Hepatocyte (in vitro differentiated cells): ENCODE results near the gene GORASP2. TPM values are rescaled to one million over a fixed set of nuclear protein-coding genes. Genes with fewer than 3 reads are reported as not detected.
A peak's percentile ranks its signal among the peaks of the same experiment; 100 is the strongest.

Experiments used
- DNase-seq: peaks from one replicate; pipeline ENCODE4 v3.0.0-alpha.2; 2016; ENCODE audit warnings: low spot score
- H2AFZ ChIP-seq: fragments of 200-600 bp; sonication (generic); 2 replicates; pipeline ENCODE4 v1.6.0; 2016; ENCODE audit warnings: antibody characterized with exemption, mild to moderate bottlenecking
- H3K27ac ChIP-seq: fragments of 200-600 bp; sonication (generic); 2 replicates; pipeline ENCODE4 v1.5.1; 2016; ENCODE audit warnings: mild to moderate bottlenecking
- H3K27me3 ChIP-seq: fragments of 200-600 bp; sonication (generic); 2 replicates; pipeline ENCODE4 v1.6.1; 2016
- H3K36me3 ChIP-seq: fragments of 200-600 bp; sonication (generic); replicated peaks from 2 replicates; pipeline ENCODE4 v1.5.1; 2016; ENCODE audit warnings: low read depth; ENCODE audit not compliant: insufficient read depth
- H3K4me1 ChIP-seq: fragments of 200-600 bp; sonication (generic); 2 replicates; pipeline ENCODE4 v1.5.1; 2016; ENCODE audit warnings: mild to moderate bottlenecking, moderate library complexity; ENCODE audit not compliant: insufficient read depth
- H3K4me2 ChIP-seq: fragments of 200-600 bp; sonication (generic); 2 replicates; pipeline ENCODE4 v1.6.0; 2016
- H3K4me3 ChIP-seq: fragments of 200-600 bp; sonication (generic); 2 replicates; pipeline ENCODE4 v1.5.1; 2016; ENCODE audit warnings: mild to moderate bottlenecking
- H3K79me2 ChIP-seq: fragments of 200-600 bp; sonication (generic); 2 replicates; pipeline ENCODE4 v1.6.0; 2017; ENCODE audit warnings: mild to moderate bottlenecking
- H3K9me2 ChIP-seq: fragments of 200-600 bp; sonication (generic); replicated peaks from 2 replicates; pipeline ENCODE4 v1.6.0; 2017; ENCODE audit warnings: mild to moderate bottlenecking; ENCODE audit not compliant: insufficient read depth
- H3K9me3 ChIP-seq: fragments of 200-600 bp; sonication (generic); 2 replicates; pipeline ENCODE4 v1.5.1; 2016; ENCODE audit warnings: low read depth, mild to moderate bottlenecking
- H4K20me1 ChIP-seq: fragments of 200-600 bp; sonication (generic); 2 replicates; pipeline ENCODE4 v1.6.0; 2016; ENCODE audit warnings: mild to moderate bottlenecking; ENCODE audit not compliant: insufficient read depth, poor library complexity, severe bottlenecking
- EZH2 ChIP-seq: fragments of 200-600 bp; sonication (generic); IDR thresholded peaks from 2 replicates; pipeline ENCODE4 v1.6.1; 2016; ENCODE audit warnings: antibody characterized with exemption, mild to moderate bottlenecking, borderline replicate concordance
- EZH2phosphoT487 ChIP-seq: fragments of 200-600 bp; sonication (generic); IDR thresholded peaks from one replicate; pipeline ENCODE4 v1.6.1; 2018; ENCODE audit warnings: antibody characterized with exemption, mild to moderate bottlenecking, low read depth, moderate library complexity; ENCODE audit not compliant: unreplicated experiment, severe bottlenecking
- WGBS: methylation state at CpG from one replicate; pipeline ENCODE4 v1.1.6; 2016; ENCODE audit warnings: low lambda C conversion rate; ENCODE audit errors: missing lambda C conversion rate; 5-methylcytosine and 5-hydroxymethylcytosine counted together
- polyA plus RNA-seq: library from polyadenylated mRNA; unstranded; fragments of >200 nt; fragmentation: Nextera tagmentation; extraction: Ambion mirVana; gene quantifications from 2 replicates; pipeline ENCODE4 v1.2.1, GENCODE V29; 2016
- total RNA-seq: library from RNA; depleted of rRNA; stranded (reverse); fragments of >200 nt; gene quantifications from 2 replicates; pipeline ENCODE4 v1.2.3, GENCODE V29; 2014
- TF ChIP-seq, protein P1 (sequence below): fragments of 200-600 bp; sonication (generic); IDR thresholded peaks from 2 replicates; pipeline ENCODE4 v1.5.1; 2016; ENCODE audit warnings: antibody characterized with exemption, mild to moderate bottlenecking; ENCODE audit not compliant: poor library complexity

GORASP2 gene
- total and polyA plus RNA-seq, 2 experiments from 2014 or later, result 50.1 to 126 TPM

DNA sequence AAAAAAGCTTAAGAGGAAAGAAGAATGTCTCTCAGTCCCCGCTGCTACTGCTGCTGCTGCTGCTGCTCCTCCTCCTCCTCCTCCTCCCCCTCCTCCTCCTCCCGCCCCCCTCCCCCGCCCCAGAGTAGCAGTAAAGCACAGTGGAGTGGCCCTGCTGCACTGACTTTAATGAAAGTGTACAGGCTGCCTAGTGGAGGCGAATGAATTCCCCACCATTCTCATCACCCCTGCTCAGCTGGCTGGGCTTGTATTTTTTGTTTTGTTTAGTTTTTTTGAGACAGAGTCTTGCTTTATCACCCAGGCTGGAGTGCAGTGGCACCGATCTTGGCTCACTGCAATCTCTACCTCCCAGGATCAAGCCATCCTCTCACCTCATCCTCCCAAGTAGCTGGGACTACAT, 34.3 kb downstream of the GORASP2 start:
- peaks cover 10% of the 10 kb centered on the region for H3K36me3 ChIP-seq
- no peak overlapping the region for H2AFZ ChIP-seq
- no peaks in the 10 kb centered on the region for H3K79me2 ChIP-seq
- no peaks in the 10 kb centered on the region for H3K27me3 ChIP-seq
- H3K4me3 ChIP-seq, result no peak overlapping the region
- DNase-seq, result no peak
- no peaks in the 10 kb centered on the region for H4K20me1 ChIP-seq
- H3K9me3 ChIP-seq, result no peaks in the 10 kb centered on the region
- no peak for TF ChIP-seq EZH2
- TF ChIP-seq, protein P1, sequence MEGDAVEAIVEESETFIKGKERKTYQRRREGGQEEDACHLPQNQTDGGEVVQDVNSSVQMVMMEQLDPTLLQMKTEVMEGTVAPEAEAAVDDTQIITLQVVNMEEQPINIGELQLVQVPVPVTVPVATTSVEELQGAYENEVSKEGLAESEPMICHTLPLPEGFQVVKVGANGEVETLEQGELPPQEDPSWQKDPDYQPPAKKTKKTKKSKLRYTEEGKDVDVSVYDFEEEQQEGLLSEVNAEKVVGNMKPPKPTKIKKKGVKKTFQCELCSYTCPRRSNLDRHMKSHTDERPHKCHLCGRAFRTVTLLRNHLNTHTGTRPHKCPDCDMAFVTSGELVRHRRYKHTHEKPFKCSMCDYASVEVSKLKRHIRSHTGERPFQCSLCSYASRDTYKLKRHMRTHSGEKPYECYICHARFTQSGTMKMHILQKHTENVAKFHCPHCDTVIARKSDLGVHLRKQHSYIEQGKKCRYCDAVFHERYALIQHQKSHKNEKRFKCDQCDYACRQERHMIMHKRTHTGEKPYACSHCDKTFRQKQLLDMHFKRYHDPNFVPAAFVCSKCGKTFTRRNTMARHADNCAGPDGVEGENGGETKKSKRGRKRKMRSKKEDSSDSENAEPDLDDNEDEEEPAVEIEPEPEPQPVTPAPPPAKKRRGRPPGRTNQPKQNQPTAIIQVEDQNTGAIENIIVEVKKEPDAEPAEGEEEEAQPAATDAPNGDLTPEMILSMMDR, result no peak
- no peak for TF ChIP-seq EZH2phosphoT487
- H3K4me1 ChIP-seq, result no peaks in the 10 kb centered on the region
- no peak overlapping the region for H3K27ac ChIP-seq
- H3K9me2 ChIP-seq, result no peaks in the 10 kb centered on the region
- 100% methylated on average over 2 of the region's 5 CpGs for WGBS
- no peak overlapping the region for H3K4me2 ChIP-seq

DNA sequence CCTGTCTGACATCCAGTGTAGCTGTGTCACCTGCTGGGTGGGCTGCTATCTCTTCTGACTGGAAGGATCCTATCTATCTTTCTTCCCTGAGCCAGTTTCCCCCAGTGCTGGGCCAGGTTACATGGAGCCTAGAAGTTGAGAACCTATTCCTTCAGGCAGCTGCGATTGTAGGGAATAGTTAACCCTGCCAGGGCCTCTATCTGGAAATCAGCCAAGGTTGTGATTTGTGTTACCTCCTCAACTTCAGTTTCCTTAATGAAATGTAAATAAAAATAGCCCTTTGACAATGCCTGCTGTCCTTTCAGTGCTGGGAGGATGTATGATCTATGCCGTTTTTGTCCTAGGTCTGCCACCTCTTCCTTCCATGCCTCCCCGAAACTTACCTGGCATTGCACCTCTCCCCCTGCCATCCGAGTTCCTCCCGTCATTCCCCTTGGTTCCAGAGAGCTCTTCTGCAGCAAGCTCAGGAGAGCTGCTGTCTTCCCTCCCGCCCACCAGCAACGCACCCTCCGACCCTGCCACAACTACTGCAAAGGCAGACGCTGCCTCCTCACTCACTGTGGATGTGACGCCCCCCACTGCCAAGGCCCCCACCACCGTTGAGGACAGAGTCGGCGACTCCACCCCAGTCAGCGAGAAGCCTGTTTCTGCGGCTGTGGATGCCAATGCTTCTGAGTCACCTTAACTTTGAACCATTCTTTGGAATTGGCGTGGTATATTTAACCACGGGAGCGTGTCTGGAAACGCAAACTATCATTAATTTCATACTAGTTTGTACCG, 36.6 kb downstream of the GORASP2 start:
- H3K4me2 ChIP-seq, result no peak overlapping the region
- H4K20me1 ChIP-seq, result no peaks in the 10 kb centered on the region
- H3K9me3 ChIP-seq, result no peaks in the 10 kb centered on the region
- 90% methylated on average over 19 of the region's 20 CpGs for WGBS
- H3K4me1 ChIP-seq, result no peaks in the 10 kb centered on the region
- no peak overlapping the region for H2AFZ ChIP-seq
- no peaks in the 10 kb centered on the region for H3K9me2 ChIP-seq
- H3K36me3 ChIP-seq, result peaks cover 5% of the 10 kb centered on the region
- H3K4me3 ChIP-seq, result no peak overlapping the region
- H3K27me3 ChIP-seq, result no peaks in the 10 kb centered on the region
- no peak for DNase-seq
- H3K27ac ChIP-seq, result no peak overlapping the region
- H3K79me2 ChIP-seq, result no peaks in the 10 kb centered on the region
- TF ChIP-seq, protein P1, result no peak
- TF ChIP-seq EZH2phosphoT487, result no peak
- no peak for TF ChIP-seq EZH2

DNA sequence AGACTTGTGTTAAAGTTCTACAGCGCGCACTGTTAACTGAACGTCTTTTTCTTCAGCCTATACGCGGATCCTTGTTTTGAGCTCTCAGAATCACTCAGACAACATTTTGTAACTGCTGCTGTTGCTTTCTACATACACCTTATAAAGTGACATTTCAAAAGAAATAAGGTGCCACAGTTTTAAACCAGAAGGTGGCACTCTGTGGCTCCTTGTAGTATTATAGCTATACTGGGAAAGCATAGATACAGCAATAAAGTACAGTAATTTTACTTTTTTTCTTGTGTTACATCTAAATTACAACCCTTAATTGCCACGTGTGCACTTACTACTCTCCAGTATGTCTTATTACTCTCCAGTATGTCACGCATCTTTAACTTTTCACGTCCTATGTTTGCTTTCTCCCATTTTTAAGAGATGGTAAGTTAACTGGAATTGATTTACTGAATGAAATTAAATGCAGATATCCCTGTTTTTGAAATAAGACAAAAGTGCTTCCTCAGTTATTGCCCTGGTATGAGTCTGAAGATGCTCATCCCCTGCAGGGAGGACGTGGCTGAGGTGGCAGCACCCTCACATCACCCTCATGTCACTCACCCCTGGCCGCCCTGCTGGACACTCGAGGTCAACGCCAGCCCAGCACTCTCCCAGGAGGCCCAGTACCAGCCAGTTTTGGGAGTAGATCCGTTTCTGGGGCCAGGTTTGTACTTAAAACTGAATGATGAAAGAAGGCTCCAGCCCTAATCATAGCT, 37.8 kb downstream of the GORASP2 start:
- no peak for TF ChIP-seq EZH2
- TF ChIP-seq, protein P1, result peak; percentile 17
- TF ChIP-seq EZH2phosphoT487, result no peak
- H3K4me2 ChIP-seq, result no peak overlapping the region
- 90% methylated on average over 13 of the region's 13 CpGs for WGBS

More for the DNA sequence above, 37.8 kb downstream of the GORASP2 start:
- Histone ChIP-seq H4K20me1 (no peaks in the 10 kb centered on the region), H3K27me3 (no peaks in the 10 kb centered on the region), H2AFZ (no peak overlapping the region), H3K4me3 (no peak overlapping the region), H3K9me3 (no peaks in the 10 kb centered on the region), H3K36me3 (peaks cover 3% of the 10 kb centered on the region), H3K79me2 (no peaks in the 10 kb centered on the region), H3K27ac (no peak overlapping the region), H3K9me2 (no peaks in the 10 kb centered on the region), H3K4me1 (no peaks in the 10 kb centered on the region)
- no peak for DNase-seq
